Suppressor macrophage (primary cell): ENCODE measurements around the gene DOK5.

Experiments used
- DNase-seq, 4 experiments: peaks; one replicate each; pipeline ENCODE4 v3.0.0-alpha.2; 2020 to 2022

Gene DOK5

GRCh38 chr20:54565255-54565654 lies 89.9 kb downstream of the DOK5 start:
- no peak for DNase-seq

- no peak for DNase-seq
Observed at GRCh38 chr20:54566031-54566688, 90.8 kb downstream of the DOK5 start.

DNA sequence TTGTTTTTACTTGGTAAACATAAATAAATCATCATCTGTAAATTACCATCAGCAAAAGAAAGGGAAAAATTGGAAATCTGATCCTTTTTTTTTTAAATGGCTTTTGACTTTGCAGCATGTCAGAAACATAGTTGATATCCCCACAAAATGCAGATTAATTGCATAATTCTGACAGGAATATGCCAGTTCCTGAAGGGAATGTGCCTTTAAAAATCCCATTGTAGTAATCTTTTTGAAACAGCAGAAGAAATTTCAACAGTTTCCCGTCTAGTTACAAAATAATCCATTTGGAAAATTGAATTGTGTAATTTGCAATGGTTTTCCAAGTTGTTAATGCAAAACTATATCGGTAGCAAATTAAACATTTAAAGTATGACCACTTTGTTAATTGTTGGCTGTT lies 95.2 kb downstream of the DOK5 start:
- DNase-seq: no peak

GRCh38 chr20:54572665-54573435 lies 97.5 kb downstream of the DOK5 start:
- no peak for DNase-seq

- DNase-seq: peak in 1 of 4 experiments; percentile 3
Observed at GRCh38 chr20:54573838-54574237, 98.4 kb downstream of the DOK5 start.

- no peak for DNase-seq
Observed at GRCh38 chr20:54576518-54576917, 101.1 kb downstream of the DOK5 start.

GRCh38 chr20:54577637-54578036 lies 102.2 kb downstream of the DOK5 start:
- no peak for DNase-seq

GRCh38 chr20:54585217-54585616 lies 109.8 kb downstream of the DOK5 start:
- DNase-seq: no peak

GRCh38 chr20:54587408-54587807 lies 112.0 kb downstream of the DOK5 start:
- DNase-seq: no peak

- DNase-seq: no peak
Observed at GRCh38 chr20:54589402-54590030, 114.1 kb downstream of the DOK5 start.

DNA sequence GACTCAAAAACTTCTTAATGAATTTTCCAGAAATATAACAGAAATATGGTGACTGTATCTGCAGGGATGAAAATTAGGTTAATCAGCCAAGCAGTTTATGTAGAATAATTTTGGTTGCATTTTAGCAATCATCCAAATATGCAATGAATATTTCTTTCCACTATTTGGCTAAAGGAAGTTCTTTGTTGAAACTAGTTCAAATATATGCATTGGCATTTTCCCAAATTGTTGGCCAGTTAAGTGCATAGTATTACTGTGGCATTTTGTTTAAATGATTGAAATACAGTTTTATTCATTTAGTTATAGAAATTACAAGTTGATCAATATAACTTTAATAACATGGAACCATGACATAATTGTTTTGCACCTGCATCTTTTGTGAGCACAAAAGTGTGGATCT lies 115.5 kb downstream of the DOK5 start:
- DNase-seq: no peak

DNA sequence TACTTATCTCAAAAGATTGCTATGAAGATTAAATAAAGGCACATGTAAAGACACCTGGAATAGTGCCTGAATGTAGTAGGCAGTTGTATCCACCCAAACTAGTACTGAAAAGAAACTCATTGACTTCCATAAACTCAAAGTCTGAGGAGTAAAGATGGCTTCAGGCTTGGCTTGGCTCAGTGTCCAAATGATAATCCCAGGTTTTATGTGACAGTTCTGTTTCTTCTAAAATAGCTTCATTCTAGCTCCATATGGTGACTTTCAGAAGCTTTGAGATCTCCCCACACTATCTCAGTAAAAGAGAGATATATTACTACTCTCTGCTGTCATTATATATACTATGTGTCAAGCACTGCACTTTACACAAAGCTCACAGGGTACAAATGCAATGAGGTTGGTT lies 121.3 kb downstream of the DOK5 start:
- DNase-seq: no peak

DNA sequence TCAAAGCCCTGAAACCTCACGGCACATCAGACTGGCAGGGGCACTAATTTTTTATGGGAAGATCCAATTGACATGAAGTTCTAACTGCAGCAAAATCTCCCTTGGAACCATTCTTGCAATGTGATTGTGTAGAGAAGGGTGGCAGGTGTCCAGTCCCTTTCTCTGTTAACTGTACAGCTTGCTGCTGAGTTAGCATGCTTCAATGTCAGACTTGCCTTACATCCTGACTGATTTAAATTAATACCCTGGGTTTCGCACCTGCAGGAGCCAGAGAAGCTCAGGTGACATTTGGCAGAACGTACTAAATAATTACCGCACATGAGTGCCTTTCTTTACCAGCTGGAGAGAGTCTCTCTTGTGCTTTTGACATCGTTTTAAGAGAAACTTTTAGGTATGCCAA lies 123.0 kb downstream of the DOK5 start:
- DNase-seq: no peak

GRCh38 chr20:54600634-54601033 lies 125.2 kb downstream of the DOK5 start:
- no peak for DNase-seq

DNA sequence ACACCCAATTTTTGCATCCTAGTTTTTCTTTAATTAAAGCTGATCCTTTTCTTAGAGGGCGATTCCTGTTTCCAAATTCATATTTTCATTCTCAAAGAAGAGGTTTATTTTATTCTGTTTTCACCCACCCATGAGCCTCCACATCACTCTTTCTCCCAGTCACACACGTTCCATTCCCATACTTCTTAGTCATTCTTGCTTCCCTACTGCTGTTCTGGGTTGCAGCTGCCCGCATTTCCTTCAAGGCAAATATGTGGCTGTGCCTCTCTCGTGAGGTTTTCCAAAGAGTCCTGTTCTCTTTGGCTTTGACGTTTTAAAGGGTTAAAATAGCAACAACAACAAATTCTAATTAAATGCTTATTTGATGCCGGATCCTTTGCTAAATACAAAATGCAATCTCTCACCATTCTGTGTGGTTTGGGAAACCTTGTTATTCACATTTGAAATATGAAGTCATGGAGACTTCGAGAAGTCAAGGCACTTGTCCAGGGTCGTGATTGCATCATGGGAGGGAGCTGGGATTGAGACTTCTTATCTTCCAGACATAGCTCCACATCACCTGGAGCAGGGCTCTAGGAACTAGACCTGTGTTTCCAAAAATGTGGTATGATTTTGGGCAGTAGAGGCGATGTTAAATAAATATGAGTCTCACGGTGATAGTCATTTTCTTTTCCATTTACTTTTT lies 126.6 kb downstream of the DOK5 start:
- DNase-seq: no peak

DNA sequence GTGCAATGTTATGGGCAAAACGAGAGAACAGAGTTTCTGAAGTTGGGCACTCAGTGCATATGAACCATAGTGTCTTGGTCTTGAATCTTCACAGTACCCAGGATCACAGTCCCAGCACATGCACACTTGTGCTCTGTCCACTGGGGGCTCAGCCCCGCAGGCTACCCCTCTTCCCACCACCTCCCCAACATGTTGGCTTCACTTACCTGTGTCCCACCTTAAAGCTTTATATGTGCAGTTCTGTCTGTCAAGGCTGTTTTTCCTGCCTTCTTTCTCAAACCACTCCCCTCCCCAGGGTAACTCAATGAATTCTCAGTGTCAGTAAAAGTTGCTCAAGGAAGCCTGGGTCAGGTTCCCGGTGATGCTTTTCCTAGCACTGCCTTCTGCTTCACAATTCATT lies 129.9 kb downstream of the DOK5 start:
- no peak for DNase-seq

DNA sequence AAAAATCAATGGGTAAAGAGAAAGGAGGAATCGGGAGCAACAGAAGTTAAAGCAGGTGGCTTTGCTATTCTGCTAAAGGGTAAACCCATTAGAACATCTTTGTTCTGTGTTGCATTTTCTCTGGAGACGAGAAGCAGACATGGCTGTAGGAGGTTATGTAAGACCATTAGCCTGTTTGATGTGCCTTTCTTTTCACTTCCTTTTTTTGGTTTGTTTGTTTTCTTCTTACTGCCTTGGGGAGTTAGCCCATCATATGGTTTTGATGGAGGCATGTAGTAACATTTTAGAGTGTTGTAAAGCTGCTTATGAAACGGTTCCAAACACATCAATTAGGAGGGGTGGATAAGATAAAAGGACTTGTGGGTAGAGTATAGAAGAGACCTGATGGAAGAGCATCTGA lies 131.0 kb downstream of the DOK5 start:
- DNase-seq: peak; percentile 22 to 79 (median 52)

- peak in 2 of 4 experiments; percentile 67 to 79 for DNase-seq
Observed at GRCh38 chr20:54608039-54608745, 132.8 kb downstream of the DOK5 start.

DNA sequence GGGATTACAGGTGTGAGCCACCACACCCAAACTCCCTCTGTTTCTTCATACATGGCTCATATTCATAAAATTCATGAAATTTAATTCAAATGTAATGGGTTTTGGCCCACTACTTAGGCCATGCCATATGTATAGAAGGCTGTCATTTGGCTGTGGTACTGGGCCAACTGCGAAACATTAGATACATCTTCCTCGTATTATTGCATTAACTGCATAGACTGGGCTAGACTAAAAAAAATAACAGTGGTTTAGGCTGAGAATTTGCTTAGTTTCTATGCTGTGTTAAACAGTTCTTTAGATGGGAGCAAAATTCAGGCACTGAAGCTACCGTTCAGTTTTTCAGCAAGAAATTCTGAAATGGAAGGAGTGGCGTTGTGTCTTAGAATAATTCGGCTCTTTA lies 133.6 kb downstream of the DOK5 start:
- no peak for DNase-seq

DNA sequence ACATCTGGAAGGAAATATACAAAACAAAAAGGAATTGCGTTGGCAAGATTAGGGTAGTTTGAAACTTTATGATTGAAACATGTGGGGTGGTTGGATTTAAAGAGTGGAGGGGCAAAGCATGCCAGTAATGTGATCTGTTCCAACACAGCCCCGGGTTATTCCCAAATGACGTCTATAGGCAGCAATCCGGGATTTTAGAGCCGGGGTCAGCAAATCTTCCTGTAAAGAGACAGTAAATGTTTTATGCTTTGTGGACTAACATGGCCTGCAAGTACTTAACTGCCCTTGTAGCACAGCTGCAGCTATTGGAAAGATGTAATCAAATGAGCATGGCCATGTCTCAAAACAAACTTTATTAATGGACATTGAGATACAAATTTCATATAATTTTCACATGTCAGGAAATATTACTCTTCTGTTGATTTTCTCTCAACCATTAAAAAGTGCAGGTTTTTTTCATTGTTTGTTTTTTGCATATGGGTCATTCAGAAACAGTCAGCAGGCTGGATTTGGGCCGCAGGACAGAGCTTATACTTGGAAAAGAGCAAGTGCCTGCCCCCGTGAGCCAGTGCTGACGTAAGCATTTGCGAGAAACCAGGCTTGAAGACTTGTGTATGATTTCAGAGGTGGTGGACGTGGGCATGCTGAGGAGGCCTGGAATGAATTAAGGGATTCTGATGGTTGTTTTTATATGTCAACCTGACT lies 136.5 kb downstream of the DOK5 start:
- no peak for DNase-seq

DNA sequence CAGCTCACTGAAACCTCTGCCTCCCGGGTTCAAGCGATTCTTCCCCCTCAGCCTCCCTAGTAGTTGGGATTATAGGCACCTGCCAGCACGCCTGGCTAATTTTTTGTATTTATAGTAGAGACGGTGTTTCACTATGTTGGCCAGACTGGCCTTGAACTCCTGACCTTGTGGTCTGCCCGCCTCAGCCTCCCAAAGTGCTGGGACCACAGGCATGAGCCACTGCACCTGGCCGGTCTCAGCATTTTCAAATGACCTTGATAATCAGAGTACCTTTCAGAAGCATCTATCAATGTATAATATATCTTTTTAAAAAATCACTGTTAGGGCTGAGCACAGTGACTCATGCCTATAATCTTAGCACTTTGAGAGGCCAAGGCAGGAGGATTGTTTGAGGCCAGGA lies 143.0 kb downstream of the DOK5 start:
- DNase-seq: no peak

DNA sequence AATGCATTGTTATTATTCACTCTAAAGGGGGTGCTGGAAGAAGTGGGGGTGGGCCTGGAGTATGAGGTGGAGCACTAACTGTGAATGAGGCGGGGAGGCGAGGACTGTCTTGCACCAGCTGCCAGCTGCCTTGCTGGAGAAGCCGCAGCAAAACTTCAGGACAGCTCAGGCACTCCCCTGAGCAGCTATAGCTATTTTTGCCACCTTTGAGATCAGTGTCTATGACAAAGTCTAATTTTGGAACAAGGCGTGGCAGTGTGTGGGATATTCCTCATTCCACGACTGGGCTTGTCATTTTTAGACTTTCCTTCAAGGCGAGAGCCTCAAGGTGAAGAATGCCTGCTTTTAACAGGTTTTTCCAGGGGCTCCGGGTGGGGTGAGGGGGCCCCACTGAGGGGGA lies 143.8 kb downstream of the DOK5 start:
- DNase-seq: no peak
